ENCODE results near the gene TRIM72. TPM values are rescaled to one million over a fixed set of nuclear protein-coding genes. Genes with fewer than 3 reads are reported as not detected.
"Not testable (repeated sequence)": the region's sequence is repeated elsewhere in the genome, so short reads cannot be mapped to it uniquely, and the experiment has no call there.

The TRIM72 gene
- polyA plus RNA-seq, 3 donors = 0.04 TPM; not detected in 2

GRCh38 chr16:31199430-31200041, 14.4 kb upstream of the TRIM72 start:
- H3K4me1 ChIP-seq (ENCODE audit: control insufficient read depth in 1 of 2, insufficient read depth in 2 of 2, low read length in 2 of 2) = peaks cover 57 to 69% of the 10 kb centered on the region in 2 donors
- 98% methylated on average over 4 of the region's 5 CpGs for WGBS (ENCODE audit: insufficient coverage)
- H3K27ac ChIP-seq (ENCODE audit: low read depth in 1 of 2, low read length in 2 of 2) = no peak overlapping the region
- peaks cover 77% of the 10 kb centered on the region for H4K20me1 ChIP-seq (ENCODE audit: insufficient read depth, low read length)
- no peaks in the 10 kb centered on the region for H3K27me3 ChIP-seq (ENCODE audit: control insufficient read depth in 2 of 2, insufficient read depth in 2 of 2, low read length in 2 of 2)
- H3K9ac ChIP-seq (ENCODE audit: insufficient read depth, low read length, poor library complexity, severe bottlenecking) = no peak overlapping the region
- no peaks in the 10 kb centered on the region for H3K9me3 ChIP-seq (replicated peaks in 1 of 2; ENCODE audit: control insufficient read depth in 1 of 2, insufficient read depth in 1 of 2, low read length in 2 of 2)
- TF ChIP-seq, protein P1, sequence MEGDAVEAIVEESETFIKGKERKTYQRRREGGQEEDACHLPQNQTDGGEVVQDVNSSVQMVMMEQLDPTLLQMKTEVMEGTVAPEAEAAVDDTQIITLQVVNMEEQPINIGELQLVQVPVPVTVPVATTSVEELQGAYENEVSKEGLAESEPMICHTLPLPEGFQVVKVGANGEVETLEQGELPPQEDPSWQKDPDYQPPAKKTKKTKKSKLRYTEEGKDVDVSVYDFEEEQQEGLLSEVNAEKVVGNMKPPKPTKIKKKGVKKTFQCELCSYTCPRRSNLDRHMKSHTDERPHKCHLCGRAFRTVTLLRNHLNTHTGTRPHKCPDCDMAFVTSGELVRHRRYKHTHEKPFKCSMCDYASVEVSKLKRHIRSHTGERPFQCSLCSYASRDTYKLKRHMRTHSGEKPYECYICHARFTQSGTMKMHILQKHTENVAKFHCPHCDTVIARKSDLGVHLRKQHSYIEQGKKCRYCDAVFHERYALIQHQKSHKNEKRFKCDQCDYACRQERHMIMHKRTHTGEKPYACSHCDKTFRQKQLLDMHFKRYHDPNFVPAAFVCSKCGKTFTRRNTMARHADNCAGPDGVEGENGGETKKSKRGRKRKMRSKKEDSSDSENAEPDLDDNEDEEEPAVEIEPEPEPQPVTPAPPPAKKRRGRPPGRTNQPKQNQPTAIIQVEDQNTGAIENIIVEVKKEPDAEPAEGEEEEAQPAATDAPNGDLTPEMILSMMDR (IDR thresholded peaks at IDR 0.05) = no peak
- Mint-ChIP-seq H3K4me3 (no peak overlapping the region), H3K9me3 (no peaks in the 10 kb centered on the region), H3K36me3 (peaks cover 33 to 61% of the 10 kb centered on the region in 2 donors), H3K27ac (peak overlapping the region in 6 of 7 donors; percentile 8 to 87 (median 25)), H3K27me3 (ENCODE audit: low read depth in 3 of 3) (peaks cover 0 to 1% (median under 1%) of the 10 kb centered on the region in 3 donors), H3K4me1 (peaks cover 68% of the 10 kb centered on the region)
- H3K4me3 ChIP-seq (replicated peaks in 1 of 3; ENCODE audit: low read depth in 2 of 3, low read length in 3 of 3) = no peak overlapping the region
- intact Hi-C loops (cut with micrococcal nuclease) = loop anchor here (5.0 kb wide), 3 partner anchors 63 to 243 kb away; partner anchors contain the start of gene ZNF843 (in 1 of the 2)
- H3K36me3 ChIP-seq (replicated peaks in 1 of 2; ENCODE audit: control insufficient read depth in 1 of 2, insufficient read depth in 2 of 2, low read length in 2 of 2) = peaks cover 32 to 52% of the 10 kb centered on the region in 2 donors
- no peak overlapping the region for H3K4me2 ChIP-seq (replicated peaks; ENCODE audit: extremely low read depth, low read length, poor library complexity, severe bottlenecking)
- H2AFZ ChIP-seq (ENCODE audit: insufficient read depth, low read depth, low read length, poor library complexity, severe bottlenecking) = no peak overlapping the region
- peaks cover 75% of the 10 kb centered on the region for H3K79me2 ChIP-seq (ENCODE audit: insufficient read depth, low read length)
- DNase-seq = no peak

DNA sequence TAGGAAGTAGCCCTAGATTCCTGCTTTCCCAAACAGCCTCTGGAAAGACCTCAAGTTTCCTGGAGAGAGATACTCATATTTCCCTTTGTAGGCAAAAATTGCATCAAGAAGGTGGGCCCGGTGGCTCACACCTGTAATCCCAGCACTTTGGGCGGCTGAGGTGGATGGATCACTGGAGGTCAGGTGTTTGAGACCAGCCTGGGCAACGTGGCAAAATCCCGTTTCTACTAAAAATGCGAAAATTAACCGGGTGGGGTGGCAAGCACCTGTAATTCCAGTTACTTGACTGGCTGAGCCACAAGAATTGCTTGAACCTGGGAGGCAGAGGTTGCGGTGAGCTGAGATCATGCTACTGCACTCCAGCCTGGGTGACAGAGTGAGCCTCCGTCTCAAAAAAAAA, 13.8 kb upstream of the TRIM72 start:
- peaks cover 69% of the 10 kb centered on the region for H3K79me2 ChIP-seq (ENCODE audit: insufficient read depth, low read length)
- intact Hi-C loops (cut with micrococcal nuclease) = loop anchor here (5.0 kb wide), 3 partner anchors 62 to 242 kb away; partner anchors contain the start of gene ZNF843 (in 1 of the 2)
- H3K9ac ChIP-seq (ENCODE audit: insufficient read depth, low read length, poor library complexity, severe bottlenecking); H3K9me3 Mint-ChIP-seq; H3K27me3 ChIP-seq (ENCODE audit: control insufficient read depth in 2 of 2, insufficient read depth in 2 of 2, low read length in 2 of 2); H3K27ac ChIP-seq (ENCODE audit: low read depth in 1 of 2, low read length in 2 of 2); H3K4me3 Mint-ChIP-seq; H2AFZ ChIP-seq (ENCODE audit: insufficient read depth, low read depth, low read length, poor library complexity, severe bottlenecking); DNase-seq; H3K4me3 ChIP-seq (replicated peaks in 1 of 3; ENCODE audit: low read depth in 2 of 3, low read length in 3 of 3); H3K9me3 ChIP-seq (replicated peaks in 1 of 2; ENCODE audit: control insufficient read depth in 1 of 2, insufficient read depth in 1 of 2, low read length in 2 of 2); H3K27me3 Mint-ChIP-seq (ENCODE audit: low read depth in 3 of 3): not testable (repeated sequence)
- peak overlapping the region in 3 of 7 donors; percentile 12 to 87 (median 38) for H3K27ac Mint-ChIP-seq
- 81% methylated on average over 8 of the region's 8 CpGs for WGBS (ENCODE audit: insufficient coverage)
- peaks cover 32 to 56% of the 10 kb centered on the region in 2 donors for H3K36me3 Mint-ChIP-seq
- peaks cover 74% of the 10 kb centered on the region for H3K4me1 Mint-ChIP-seq
- H4K20me1 ChIP-seq (ENCODE audit: insufficient read depth, low read length) = peaks cover 71% of the 10 kb centered on the region
- H3K36me3 ChIP-seq (replicated peaks in 1 of 2; ENCODE audit: control insufficient read depth in 1 of 2, insufficient read depth in 2 of 2, low read length in 2 of 2) = peaks cover 26 to 46% of the 10 kb centered on the region in 2 donors
- peak overlapping the region; percentile 85 for H3K4me2 ChIP-seq (replicated peaks; ENCODE audit: extremely low read depth, low read length, poor library complexity, severe bottlenecking)
- peaks cover 57 to 75% of the 10 kb centered on the region in 2 donors for H3K4me1 ChIP-seq (ENCODE audit: control insufficient read depth in 1 of 2, insufficient read depth in 2 of 2, low read length in 2 of 2)
